Neural progenitor cell (in vitro differentiated cells): ENCODE results near the gene RIPPLY3. TPM values are rescaled to one million over a fixed set of nuclear protein-coding genes. Genes with fewer than 3 reads are reported as not detected.
"Not testable (repeated sequence)": the region's sequence is repeated elsewhere in the genome, so short reads cannot be mapped to it uniquely, and the experiment has no call there.

Experiments used
- DNase-seq: peaks from one replicate; pipeline ENCODE4 v3.0.0-alpha.2; 2016; ENCODE audit warnings: low spot score
- H2AFZ ChIP-seq: fragments of 200-600 bp; sonication (generic); replicated peaks from 2 replicates; pipeline ENCODE4 v1.6.1; 2016; ENCODE audit warnings: antibody characterized with exemption
- H3F3A ChIP-seq: fragments of 200-600 bp; sonication (generic); 2 replicates; pipeline ENCODE4 v1.6.1; 2016; ENCODE audit warnings: antibody characterized with exemption, low read depth
- H3K27ac ChIP-seq: fragments of 200-600 bp; sonication (generic); 2 replicates; pipeline ENCODE4 v1.5.1; 2016; ENCODE audit warnings: mild to moderate bottlenecking
- H3K27me3 ChIP-seq: fragments of 200-600 bp; sonication (generic); 2 replicates; pipeline ENCODE4 v1.6.1; 2016; ENCODE audit warnings: mild to moderate bottlenecking, moderate library complexity
- H3K36me3 ChIP-seq: fragments of 200-600 bp; sonication (generic); 2 replicates; pipeline ENCODE4 v1.5.1; 2016
- H3K4me1 ChIP-seq: fragments of 200-600 bp; sonication (generic); 2 replicates; pipeline ENCODE4 v1.6.1; 2016; ENCODE audit warnings: mixed run types
- H3K4me2 ChIP-seq: fragments of 200-600 bp; sonication (generic); 2 replicates; pipeline ENCODE4 v1.6.1; 2016
- H3K4me3 ChIP-seq: fragments of 200-600 bp; sonication (generic); 2 replicates; pipeline ENCODE4 v1.5.1; 2016
- H3K79me2 ChIP-seq: fragments of 200-600 bp; sonication (generic); 2 replicates; pipeline ENCODE4 v1.6.1; 2016; ENCODE audit warnings: low read depth
- H3K9ac ChIP-seq: fragments of 200-600 bp; sonication (generic); 2 replicates; pipeline ENCODE4 v1.6.1; 2016
- H3K9me3 ChIP-seq: fragments of 200-600 bp; sonication (generic); 2 replicates; pipeline ENCODE4 v1.5.1; 2016; ENCODE audit warnings: low read depth
- H4K20me1 ChIP-seq: fragments of 200-600 bp; sonication (generic); 2 replicates; pipeline ENCODE4 v1.6.1; 2016; ENCODE audit warnings: low read depth
- H3K27ac Mint-ChIP-seq: 3 replicates; pipeline ENCODE4 v1.8.0; 2021; ENCODE audit warnings: mixed read lengths
- H3K27me3 Mint-ChIP-seq: 2 replicates; pipeline ENCODE4 v1.8.0; 2022; ENCODE audit warnings: low read depth, mild to moderate bottlenecking, inconsistent platforms, moderate library complexity, mixed read lengths; ENCODE audit not compliant: insufficient read depth
- H3K36me3 Mint-ChIP-seq: 3 replicates; pipeline ENCODE4 v1.8.0; 2021; ENCODE audit warnings: mixed read lengths
- H3K4me1 Mint-ChIP-seq: 3 replicates; pipeline ENCODE4 v1.8.0; 2021; ENCODE audit warnings: mixed read lengths
- H3K4me3 Mint-ChIP-seq: 3 replicates; pipeline ENCODE4 v1.8.0; 2021; ENCODE audit warnings: mild to moderate bottlenecking, moderate library complexity, mixed read lengths
- H3K9me3 Mint-ChIP-seq: 3 replicates; pipeline ENCODE4 v1.8.0; 2020; ENCODE audit warnings: mixed read lengths
- EZH2 ChIP-seq: fragments of 200-600 bp; sonication (generic); IDR thresholded peaks from 2 replicates; pipeline ENCODE4 v1.6.1; 2017; ENCODE audit warnings: antibody characterized with exemption, mild to moderate bottlenecking, moderate library complexity
- EZH2phosphoT487 ChIP-seq: fragments of 200-600 bp; sonication (generic); IDR thresholded peaks from 2 replicates; pipeline ENCODE4 v1.6.1; 2017; ENCODE audit warnings: antibody characterized with exemption
- total RNA-seq: library from RNA; depleted of rRNA; stranded (reverse); fragments of >200 nt; gene quantifications from 2 replicates; pipeline ENCODE4 v1.2.3, GENCODE V29; 2015; ENCODE audit warnings: low replicate concordance
- TF ChIP-seq, protein P1 (sequence below): fragments of 200-600 bp; sonication (generic); IDR thresholded peaks from 2 replicates; pipeline ENCODE4 v1.5.1; 2017; ENCODE audit warnings: antibody characterized with exemption, mild to moderate bottlenecking

RIPPLY3 gene
- total RNA-seq, 1 donor from 2014 or later, result 2.8 TPM

GRCh38 chr21:37032293-37032692 lies 25.8 kb downstream of the RIPPLY3 start:
- Histone ChIP-seq H3K4me3 (no peak overlapping the region), H3K4me1 (no peaks in the 10 kb centered on the region), H3K79me2 (no peaks in the 10 kb centered on the region), H3K27me3 (peaks cover 9% of the 10 kb centered on the region), H4K20me1 (no peaks in the 10 kb centered on the region), H3K4me2 (no peak overlapping the region), H3F3A (no peaks in the 10 kb centered on the region), H2AFZ (no peak overlapping the region), H3K27ac (no peak overlapping the region), H3K36me3 (no peaks in the 10 kb centered on the region), H3K9me3 (no peaks in the 10 kb centered on the region), H3K9ac (no peak overlapping the region)
- no peak overlapping the region for H3K27ac Mint-ChIP-seq
- no peak overlapping the region for H3K4me3 Mint-ChIP-seq
- no peaks in the 10 kb centered on the region for H3K9me3 Mint-ChIP-seq
- H3K4me1 Mint-ChIP-seq, result peaks cover 8% of the 10 kb centered on the region
- no peak for DNase-seq
- H3K27me3 Mint-ChIP-seq, result peaks cover 8% of the 10 kb centered on the region
- TF ChIP-seq EZH2phosphoT487, result no peak
- TF ChIP-seq, protein P1, sequence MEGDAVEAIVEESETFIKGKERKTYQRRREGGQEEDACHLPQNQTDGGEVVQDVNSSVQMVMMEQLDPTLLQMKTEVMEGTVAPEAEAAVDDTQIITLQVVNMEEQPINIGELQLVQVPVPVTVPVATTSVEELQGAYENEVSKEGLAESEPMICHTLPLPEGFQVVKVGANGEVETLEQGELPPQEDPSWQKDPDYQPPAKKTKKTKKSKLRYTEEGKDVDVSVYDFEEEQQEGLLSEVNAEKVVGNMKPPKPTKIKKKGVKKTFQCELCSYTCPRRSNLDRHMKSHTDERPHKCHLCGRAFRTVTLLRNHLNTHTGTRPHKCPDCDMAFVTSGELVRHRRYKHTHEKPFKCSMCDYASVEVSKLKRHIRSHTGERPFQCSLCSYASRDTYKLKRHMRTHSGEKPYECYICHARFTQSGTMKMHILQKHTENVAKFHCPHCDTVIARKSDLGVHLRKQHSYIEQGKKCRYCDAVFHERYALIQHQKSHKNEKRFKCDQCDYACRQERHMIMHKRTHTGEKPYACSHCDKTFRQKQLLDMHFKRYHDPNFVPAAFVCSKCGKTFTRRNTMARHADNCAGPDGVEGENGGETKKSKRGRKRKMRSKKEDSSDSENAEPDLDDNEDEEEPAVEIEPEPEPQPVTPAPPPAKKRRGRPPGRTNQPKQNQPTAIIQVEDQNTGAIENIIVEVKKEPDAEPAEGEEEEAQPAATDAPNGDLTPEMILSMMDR, result no peak
- TF ChIP-seq EZH2, result no peak
- peaks cover 1% of the 10 kb centered on the region for H3K36me3 Mint-ChIP-seq

- H3K4me3 Mint-ChIP-seq, result no peak overlapping the region
- H3K4me1 Mint-ChIP-seq, result peaks cover 8% of the 10 kb centered on the region
- DNase-seq, result no peak
- Histone ChIP-seq H2AFZ (no peak overlapping the region), H3K27me3 (peaks cover 15% of the 10 kb centered on the region), H3K27ac (no peak overlapping the region), H4K20me1 (no peaks in the 10 kb centered on the region), H3K4me1 (no peaks in the 10 kb centered on the region), H3K36me3 (no peaks in the 10 kb centered on the region), H3K4me2 (no peak overlapping the region), H3F3A (no peaks in the 10 kb centered on the region), H3K79me2 (no peaks in the 10 kb centered on the region), H3K4me3 (no peak overlapping the region), H3K9me3 (no peaks in the 10 kb centered on the region), H3K9ac (no peak overlapping the region)
- peaks cover 8% of the 10 kb centered on the region for H3K27me3 Mint-ChIP-seq
- H3K9me3 Mint-ChIP-seq, result no peaks in the 10 kb centered on the region
- H3K27ac Mint-ChIP-seq, result no peak overlapping the region
- TF ChIP-seq EZH2phosphoT487, result no peak
- no peak for TF ChIP-seq EZH2
- peaks cover 1% of the 10 kb centered on the region for H3K36me3 Mint-ChIP-seq
Observed at GRCh38 chr21:37032877-37033471, 26.5 kb downstream of the RIPPLY3 start.

DNA sequence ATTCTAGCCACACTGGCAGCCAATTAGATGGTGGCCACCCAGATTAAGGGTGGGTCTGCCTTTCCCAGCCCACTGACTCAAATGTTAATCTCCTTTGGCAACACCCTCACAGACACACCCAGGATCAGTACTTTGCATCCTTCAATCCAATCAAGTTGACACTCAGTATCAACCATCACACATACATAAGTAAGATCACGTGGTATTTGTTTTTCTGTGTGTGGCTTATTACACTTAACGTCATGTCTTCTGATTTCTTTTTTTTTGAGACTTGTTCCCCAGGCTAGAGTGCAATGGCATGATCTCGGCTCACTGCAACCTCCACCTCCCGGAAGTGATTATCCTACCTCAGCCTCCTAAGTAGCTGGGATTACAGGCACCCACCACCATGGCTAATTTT lies 27.9 kb downstream of the RIPPLY3 start:
- not testable (repeated sequence) for H3F3A ChIP-seq, H3K4me3 Mint-ChIP-seq, H4K20me1 ChIP-seq, H3K9me3 Mint-ChIP-seq, H2AFZ ChIP-seq, H3K36me3 Mint-ChIP-seq, H3K4me1 ChIP-seq, H3K79me2 ChIP-seq, H3K27me3 Mint-ChIP-seq, H3K9me3 ChIP-seq, H3K27ac ChIP-seq, H3K4me2 ChIP-seq, H3K9ac ChIP-seq, H3K36me3 ChIP-seq, H3K27ac Mint-ChIP-seq, H3K4me1 Mint-ChIP-seq, DNase-seq, H3K4me3 ChIP-seq
- peaks cover 30% of the 10 kb centered on the region for H3K27me3 ChIP-seq

GRCh38 chr21:37036177-37036576 lies 29.7 kb downstream of the RIPPLY3 start:
- no peak overlapping the region for H3K4me2 ChIP-seq
- H3K36me3 Mint-ChIP-seq, result no peaks in the 10 kb centered on the region

More at GRCh38 chr21:37036177-37036576, 29.7 kb downstream of the RIPPLY3 start:
- Histone ChIP-seq H3K79me2 (no peaks in the 10 kb centered on the region), H3K27ac (no peak overlapping the region), H3K9me3 (no peaks in the 10 kb centered on the region), H3K9ac (no peak overlapping the region), H3K27me3 (peaks cover 46% of the 10 kb centered on the region), H3F3A (peaks cover 7% of the 10 kb centered on the region), H3K36me3 (no peaks in the 10 kb centered on the region), H3K4me3 (no peak overlapping the region), H3K4me1 (peaks cover 6% of the 10 kb centered on the region), H2AFZ (no peak overlapping the region), H4K20me1 (no peaks in the 10 kb centered on the region)
- Mint-ChIP-seq H3K9me3 (no peaks in the 10 kb centered on the region), H3K4me1 (peaks cover 3% of the 10 kb centered on the region), H3K27me3 (peaks cover 8% of the 10 kb centered on the region), H3K4me3 (no peak overlapping the region), H3K27ac (no peak overlapping the region)
- no peak for DNase-seq
- TF ChIP-seq EZH2phosphoT487, result no peak
- TF ChIP-seq, protein P1, result no peak
